ENCODE measurements around the gene SLC8B1.

DNA sequence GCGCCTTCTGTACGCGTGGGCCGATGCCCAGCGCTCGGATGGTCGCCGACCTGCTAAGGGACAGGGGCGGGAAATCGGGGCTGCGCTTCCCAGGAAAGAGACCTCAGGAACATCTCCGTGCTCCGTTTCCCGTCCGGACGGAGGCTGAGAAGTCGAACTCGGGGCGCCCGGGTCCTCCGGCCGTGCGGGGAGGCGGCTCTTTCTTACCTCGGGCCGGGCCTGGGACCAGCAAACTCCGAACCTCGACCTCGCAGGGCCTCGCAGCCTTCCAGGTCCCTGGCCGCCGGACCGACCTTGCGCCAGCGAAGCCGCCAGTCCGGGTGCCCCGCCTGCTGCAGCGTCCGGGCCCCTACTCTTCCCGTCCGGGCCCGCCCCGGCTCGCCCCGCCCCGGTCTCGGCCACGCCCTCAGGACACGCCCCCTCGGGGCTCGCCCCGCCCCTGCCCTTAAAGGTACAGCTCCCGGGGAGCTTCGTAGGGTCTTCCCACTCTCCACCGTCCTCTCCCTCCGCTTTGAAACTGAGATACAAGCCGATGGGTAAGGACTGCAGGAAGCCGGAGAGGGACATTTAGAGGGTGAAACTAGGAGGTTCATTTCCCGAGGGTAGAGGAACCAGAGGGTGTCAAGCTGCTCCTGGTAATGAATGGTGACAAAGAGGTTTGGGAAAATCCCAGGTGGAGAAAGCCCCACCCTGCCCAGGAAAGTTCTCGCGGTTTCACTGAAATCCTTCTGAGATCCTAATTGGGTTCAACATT is at the start of gene SLC8B1:
- TF ChIP-seq CTCF (IDR thresholded peaks at IDR 0.05 in 2 of 3, conservative IDR thresholded peaks at IDR 0.05 in 1 of 3; ENCODE audit: borderline replicate concordance in 1 of 3, insufficient read depth in 1 of 3, low read depth in 2 of 3, low read length in 2 of 3) (no peak), POLR2AphosphoS5 (IDR thresholded peaks at IDR 0.05; ENCODE audit: low read depth, low read length) (peak; percentile 98), POLR2A (IDR thresholded peaks at IDR 0.05; ENCODE audit: borderline replicate concordance, extremely low read depth, insufficient read depth, insufficient read length) (peak; percentile 73), YY1 (IDR thresholded peaks at IDR 0.05; ENCODE audit: extremely low read depth, insufficient replicate concordance, low read depth, low read length) (peak; percentile 14)
